AG04450 (cell line): ENCODE data around the gene UPP1. TPM values are rescaled to one million over a fixed set of nuclear protein-coding genes. Genes with fewer than 3 reads are reported as not detected.

ENCODE experiments used
- CTCF ChIA-PET: fragments of 300-600, 350-600 bp; formaldehyde crosslinking; extraction: SDS; loops from one replicate; lab custom pipeline; 2022; ENCODE audit warnings: antibody characterized with exemption, inconsistent platforms; lab: Charles Lee
- POLR2A ChIA-PET: fragments of 350-600 bp; formaldehyde crosslinking; extraction: SDS; loops from one replicate; lab custom pipeline; 2021; ENCODE audit warnings: antibody characterized with exemption, inconsistent platforms; lab: Yijun Ruan, JAX
- DNase-seq: peaks from one replicate; pipeline ENCODE4 v3.0.0-alpha.2; 2011; ENCODE audit warnings: low read depth, low spot score
- H3K27ac ChIP-seq: one replicate; pipeline ENCODE4 v1.5.1; 2012; ENCODE audit warnings: low read depth, low read length, control low read depth
- H3K27me3 ChIP-seq: one replicate; pipeline ENCODE4 v1.6.0; 2012; ENCODE audit warnings: low read length; ENCODE audit not compliant: control insufficient read depth, insufficient read depth
- H3K4me3 ChIP-seq: 2 replicates; pipeline ENCODE4 v1.5.1; 2011; ENCODE audit warnings: mild to moderate bottlenecking, low read depth, low read length, control low read depth
- H3K9me3 ChIP-seq: 2 replicates; pipeline ENCODE4 v1.5.1; 2012; ENCODE audit warnings: low read length; ENCODE audit not compliant: control insufficient read depth, insufficient read depth
- polyA plus RNA-seq: library from polyadenylated mRNA; depleted of rRNA; stranded (reverse); fragments of >200 nt; gene quantifications from 2 replicates; pipeline ENCODE4 v1.2.3, GENCODE V29; 2011
- TF ChIP-seq, protein P1 (sequence below): IDR thresholded peaks from 2 replicates; pipeline ENCODE4 v1.5.1; 2011; ENCODE audit warnings: low read depth, low read length, control low read depth, inconsistent platforms

UPP1 gene
- polyA plus RNA-seq, 1 experiment: 7.9 TPM

DNA sequence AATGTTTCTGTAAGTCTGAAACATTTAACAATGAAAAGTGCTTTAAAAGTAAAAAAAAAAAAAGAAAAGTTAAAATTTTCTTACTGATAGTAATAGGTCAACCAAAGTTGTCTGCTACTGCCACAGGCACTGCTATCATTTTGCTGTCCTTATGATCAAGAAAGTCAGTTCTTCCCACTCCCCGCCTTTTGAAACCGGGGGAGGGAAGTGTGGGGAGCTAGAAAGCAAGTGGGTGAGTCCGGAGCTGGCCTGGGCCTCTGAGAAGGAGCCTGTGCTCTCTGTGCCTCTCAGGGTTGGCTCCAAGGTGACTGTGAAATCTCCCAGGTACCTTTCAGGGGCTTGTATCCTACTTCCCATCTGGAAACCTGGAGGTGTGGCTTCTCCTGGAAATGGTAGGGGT, 46.4 kb upstream of the UPP1 start:
- CTCF ChIA-PET: no interaction called here
- H3K4me3 ChIP-seq: no peak overlapping the region
- TF ChIP-seq, protein P1, sequence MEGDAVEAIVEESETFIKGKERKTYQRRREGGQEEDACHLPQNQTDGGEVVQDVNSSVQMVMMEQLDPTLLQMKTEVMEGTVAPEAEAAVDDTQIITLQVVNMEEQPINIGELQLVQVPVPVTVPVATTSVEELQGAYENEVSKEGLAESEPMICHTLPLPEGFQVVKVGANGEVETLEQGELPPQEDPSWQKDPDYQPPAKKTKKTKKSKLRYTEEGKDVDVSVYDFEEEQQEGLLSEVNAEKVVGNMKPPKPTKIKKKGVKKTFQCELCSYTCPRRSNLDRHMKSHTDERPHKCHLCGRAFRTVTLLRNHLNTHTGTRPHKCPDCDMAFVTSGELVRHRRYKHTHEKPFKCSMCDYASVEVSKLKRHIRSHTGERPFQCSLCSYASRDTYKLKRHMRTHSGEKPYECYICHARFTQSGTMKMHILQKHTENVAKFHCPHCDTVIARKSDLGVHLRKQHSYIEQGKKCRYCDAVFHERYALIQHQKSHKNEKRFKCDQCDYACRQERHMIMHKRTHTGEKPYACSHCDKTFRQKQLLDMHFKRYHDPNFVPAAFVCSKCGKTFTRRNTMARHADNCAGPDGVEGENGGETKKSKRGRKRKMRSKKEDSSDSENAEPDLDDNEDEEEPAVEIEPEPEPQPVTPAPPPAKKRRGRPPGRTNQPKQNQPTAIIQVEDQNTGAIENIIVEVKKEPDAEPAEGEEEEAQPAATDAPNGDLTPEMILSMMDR: no peak
- H3K9me3 ChIP-seq: no peaks in the 10 kb centered on the region
- POLR2A ChIA-PET: no interaction called here
- DNase-seq: no peak
- H3K27me3 ChIP-seq: peaks cover 1% of the 10 kb centered on the region
- no peak overlapping the region for H3K27ac ChIP-seq

DNA sequence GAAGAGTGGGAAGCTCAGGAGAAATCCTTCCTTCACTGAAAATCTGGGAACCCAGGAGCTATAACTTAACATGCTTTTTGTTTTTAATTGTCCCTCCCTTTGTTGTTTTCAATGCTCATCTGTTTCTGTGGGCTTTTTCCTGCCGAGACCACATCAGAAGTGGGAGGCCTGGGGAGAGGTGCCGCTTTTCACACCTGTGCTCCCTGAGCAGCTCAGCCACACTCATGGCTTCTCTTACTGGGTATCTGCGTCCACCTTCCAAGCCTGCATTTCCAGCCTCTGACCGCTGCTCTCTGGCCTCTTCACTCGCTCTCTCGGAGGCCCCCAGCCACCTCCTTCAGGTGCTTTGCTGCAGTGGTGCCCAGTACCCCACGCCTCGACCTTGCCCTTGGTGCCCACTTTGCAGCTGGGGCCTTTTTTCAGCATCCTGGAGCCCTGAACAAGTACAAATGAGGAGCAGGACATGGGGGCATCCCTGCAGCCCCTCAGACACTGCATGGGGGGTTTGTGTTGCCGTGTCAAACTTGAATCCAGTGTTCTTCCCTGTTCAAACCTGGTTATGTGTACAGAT, 43.8 kb upstream of the UPP1 start:
- no peaks in the 10 kb centered on the region for H3K27me3 ChIP-seq
- no peak for DNase-seq
- no peak overlapping the region for H3K27ac ChIP-seq
- no peak overlapping the region for H3K4me3 ChIP-seq
- POLR2A ChIA-PET: no interaction called here
- H3K9me3 ChIP-seq: no peaks in the 10 kb centered on the region
- TF ChIP-seq, protein P1: no peak
- CTCF ChIA-PET: no interaction called here

DNA sequence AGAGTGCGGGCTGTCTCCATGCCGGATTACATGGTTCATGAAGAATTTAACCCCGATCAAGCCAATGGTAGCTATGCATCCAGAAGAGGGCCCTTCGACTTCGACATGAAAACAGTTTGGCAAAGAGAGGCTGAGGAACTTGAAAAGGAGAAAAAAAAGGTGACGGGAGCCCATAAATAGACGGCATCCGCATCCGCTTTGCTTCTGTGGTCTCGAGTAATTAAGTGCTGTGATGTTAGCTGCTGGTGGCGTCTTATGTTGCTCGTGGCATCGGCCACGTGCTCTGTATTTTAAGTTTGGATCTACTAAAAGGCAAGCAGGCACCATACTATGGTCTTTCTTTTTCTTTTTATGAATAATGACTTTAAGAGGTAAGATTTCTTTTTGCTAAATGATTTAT, 42.6 kb upstream of the UPP1 start:
- Histone ChIP-seq H3K27me3 (no peaks in the 10 kb centered on the region), H3K4me3 (no peak overlapping the region), H3K27ac (no peak overlapping the region), H3K9me3 (no peaks in the 10 kb centered on the region)
- ChIA-PET POLR2A (no interaction called here), CTCF (no interaction called here)
- TF ChIP-seq, protein P1: no peak
- DNase-seq: no peak

DNA sequence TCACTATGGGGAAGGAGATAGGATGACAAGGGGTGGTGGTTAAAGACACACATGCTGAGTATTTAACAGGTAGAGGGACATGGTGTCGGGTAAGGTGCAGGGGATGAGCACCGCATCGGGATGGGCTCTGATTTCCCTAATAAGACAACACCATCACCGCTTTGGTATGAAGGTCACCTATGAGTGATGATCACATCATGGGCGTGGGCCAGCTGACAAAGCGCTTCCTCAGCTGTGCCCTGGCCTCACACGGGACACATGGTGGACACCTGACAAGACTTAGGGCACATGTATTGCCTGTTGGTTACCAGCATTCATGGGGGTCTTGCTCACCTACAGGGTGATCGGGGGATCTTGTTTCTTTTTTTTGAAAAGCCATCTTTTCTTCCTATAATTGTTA, 41.0 kb upstream of the UPP1 start:
- no peak overlapping the region for H3K27ac ChIP-seq

DNA sequence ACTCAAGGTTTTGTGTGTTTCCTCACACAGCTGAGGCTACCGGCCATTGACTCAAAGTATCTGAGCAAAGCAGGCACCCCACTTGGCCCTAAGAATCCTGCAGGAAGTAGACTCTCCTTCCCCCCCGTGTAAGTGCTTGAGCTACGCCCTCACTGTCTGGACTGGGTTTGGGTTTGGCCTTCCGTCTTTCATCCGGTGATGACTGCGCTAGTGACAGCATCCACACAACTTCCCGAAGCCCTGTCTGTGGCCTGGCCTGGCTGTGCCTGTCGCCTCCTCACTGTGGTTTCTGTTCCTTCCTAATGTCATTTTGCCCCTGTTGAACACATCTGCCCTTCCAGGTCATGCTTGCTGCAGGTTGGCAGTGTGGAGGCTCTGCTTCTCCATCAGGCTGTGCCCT, 39.2 kb upstream of the UPP1 start:
- POLR2A ChIA-PET: no interaction called here
- H3K4me3 ChIP-seq: no peak overlapping the region
- no peak for DNase-seq
- no peaks in the 10 kb centered on the region for H3K9me3 ChIP-seq
- TF ChIP-seq, protein P1: no peak
- CTCF ChIA-PET: no interaction called here
- H3K27ac ChIP-seq: no peak overlapping the region
- H3K27me3 ChIP-seq: no peaks in the 10 kb centered on the region

More for the DNA sequence above, 41.0 kb upstream of the UPP1 start:
- Histone ChIP-seq H3K4me3 (no peak overlapping the region), H3K9me3 (no peaks in the 10 kb centered on the region), H3K27me3 (no peaks in the 10 kb centered on the region)
- ChIA-PET POLR2A (no interaction called here), CTCF (no interaction called here)
- TF ChIP-seq, protein P1: no peak
- DNase-seq: no peak
